ENCODE results near the gene CKLF. TPM values are rescaled to one million over a fixed set of nuclear protein-coding genes. Genes with fewer than 3 reads are reported as not detected.

The CKLF gene
- total RNA-seq, 2 donors from 2014 or later = 22.5 to 40.7 TPM

GRCh38 chr16:66516808-66517585 is 35.4 kb upstream of the CKLF start:
- TF ChIP-seq CTCF (conservative IDR thresholded peaks at IDR 0.05) = no peak
- Histone ChIP-seq H3K27ac (ENCODE audit: low read depth, low read length) (peak overlapping the region; percentile 58), H3K4me1 (ENCODE audit: control insufficient read depth, insufficient read depth, low read length) (no peaks in the 10 kb centered on the region), H3K4me3 (ENCODE audit: low read length) (no peak overlapping the region), H3K36me3 (ENCODE audit: control insufficient read depth, insufficient read depth, low read length) (no peaks in the 10 kb centered on the region), H3K27me3 (ENCODE audit: control insufficient read depth, insufficient read depth, low read length, poor library complexity, severe bottlenecking) (no peaks in the 10 kb centered on the region), H3K9ac (ENCODE audit: extremely low read depth, low read length, poor library complexity, severe bottlenecking) (no peak overlapping the region), H3K9me3 (ENCODE audit: control insufficient read depth, low read length) (no peaks in the 10 kb centered on the region)
- Mint-ChIP-seq H3K36me3 (ENCODE audit: low read depth) (peaks cover 19% of the 10 kb centered on the region), H3K9me3 (peaks cover 8% of the 10 kb centered on the region), H3K27ac (peak overlapping the region; percentile 93), H3K27me3 (ENCODE audit: insufficient read depth) (no peaks in the 10 kb centered on the region), H3K4me3 (no peak overlapping the region), H3K4me1 (peaks cover 21% of the 10 kb centered on the region)
- peak; percentile 76 for DNase-seq
- 57 to 75% methylated on average over 12 to 15 of the region's 15 CpGs for WGBS, 2 experiments (ENCODE audit: insufficient coverage in 1 of 2, insufficient read length in 1 of 2)

GRCh38 chr16:66517586-66518263 is 34.7 kb upstream of the CKLF start:
- peak; percentile 36 for DNase-seq
- H3K27ac Mint-ChIP-seq = peak overlapping the region; percentile 93
- no peak overlapping the region for H3K9ac ChIP-seq (ENCODE audit: extremely low read depth, low read length, poor library complexity, severe bottlenecking)

More at GRCh38 chr16:66517586-66518263, 34.7 kb upstream of the CKLF start:
- H3K27ac ChIP-seq (ENCODE audit: low read depth, low read length) = peak overlapping the region; percentile 58
- Mint-ChIP-seq H3K9me3 (peaks cover 8% of the 10 kb centered on the region), H3K4me1 (peaks cover 20% of the 10 kb centered on the region), H3K36me3 (ENCODE audit: low read depth) (peaks cover 19% of the 10 kb centered on the region), H3K27me3 (ENCODE audit: insufficient read depth) (no peaks in the 10 kb centered on the region), H3K4me3 (no peak overlapping the region)
- H3K9me3 ChIP-seq (ENCODE audit: control insufficient read depth, low read length) = no peaks in the 10 kb centered on the region
- no peaks in the 10 kb centered on the region for H3K4me1 ChIP-seq (ENCODE audit: control insufficient read depth, insufficient read depth, low read length)
- no peak for TF ChIP-seq CTCF (conservative IDR thresholded peaks at IDR 0.05)
- H3K36me3 ChIP-seq (ENCODE audit: control insufficient read depth, insufficient read depth, low read length) = no peaks in the 10 kb centered on the region
- WGBS, 2 experiments (ENCODE audit: insufficient coverage in 1 of 2, insufficient read length in 1 of 2) = 91 to 96% methylated on average over 8 of the region's 8 CpGs
- no peak overlapping the region for H3K4me3 ChIP-seq (ENCODE audit: low read length)
- H3K27me3 ChIP-seq (ENCODE audit: control insufficient read depth, insufficient read depth, low read length, poor library complexity, severe bottlenecking) = no peaks in the 10 kb centered on the region

Data from endodermal cell (in vitro differentiated cells).